OCI-M1 (cell line): ENCODE results near the gene XKRX.

Experiments
- DNase-seq: peaks from one replicate; lab custom pipeline; 2025; lab: John Stamatoyannopoulos, UW

The XKRX gene

GRCh38 chrX:100895365-100896075 lies 33.2 kb downstream of the XKRX start:
- DNase-seq: peak; percentile 44

GRCh38 chrX:100883654-100884053 lies 45.1 kb downstream of the XKRX start:
- DNase-seq: no peak

- DNase-seq: no peak
These were observed 48.3 kb downstream of the XKRX start for GRCh38 chrX:100880368-100880767.

GRCh38 chrX:100874325-100874724 lies 54.4 kb downstream of the XKRX start, which contains the start of gene NOX1:
TSS of gene NOX1 (minus strand) at chrX:100874359. CDS start at chrX:100874139, 220 bp downstream.
- DNase-seq: peak; percentile 7

GRCh38 chrX:100871594-100872560 lies 56.8 kb downstream of the XKRX start:
- no peak for DNase-seq

GRCh38 chrX:100870527-100870926 lies 58.2 kb downstream of the XKRX start:
- no peak for DNase-seq

- DNase-seq: no peak
These were observed 60.4 kb downstream of the XKRX start for GRCh38 chrX:100868273-100868672.

GRCh38 chrX:100864657-100865391 lies 63.9 kb downstream of the XKRX start:
- peak; percentile 7 for DNase-seq
